GM21447 (cell line): ENCODE measurements around the gene MRPL12.
A peak's percentile ranks its signal among the peaks of the same experiment; 100 is the strongest.
"Not testable (repeated sequence)": the region's sequence is repeated elsewhere in the genome, so short reads cannot be mapped to it uniquely, and the experiment has no call there.

Source experiments
- ATAC-seq: cut with Tn5 transposase; IDR thresholded peaks from one replicate; pipeline ENCODE4 v1.9.1; 2021; ENCODE audit not compliant: unreplicated experiment

The MRPL12 gene

GRCh38 chr17:81702934-81703746, at the start of gene MRPL12:
Gene MRPL12 (plus strand): TSS chr17:81703367. CDS start chr17:81703502, 135 bp downstream.
- ATAC-seq = peak; percentile 75

GRCh38 chr17:81655378-81656117, 47.6 kb upstream of the MRPL12 start:
- ATAC-seq = no peak

GRCh38 chr17:81656118-81656743, 46.9 kb upstream of the MRPL12 start, which contains the start of gene PDE6G:
Gene PDE6G (minus strand): TSS chr17:81656542. CDS start chr17:81653305, 3,237 bp downstream.
- ATAC-seq = no peak

DNA sequence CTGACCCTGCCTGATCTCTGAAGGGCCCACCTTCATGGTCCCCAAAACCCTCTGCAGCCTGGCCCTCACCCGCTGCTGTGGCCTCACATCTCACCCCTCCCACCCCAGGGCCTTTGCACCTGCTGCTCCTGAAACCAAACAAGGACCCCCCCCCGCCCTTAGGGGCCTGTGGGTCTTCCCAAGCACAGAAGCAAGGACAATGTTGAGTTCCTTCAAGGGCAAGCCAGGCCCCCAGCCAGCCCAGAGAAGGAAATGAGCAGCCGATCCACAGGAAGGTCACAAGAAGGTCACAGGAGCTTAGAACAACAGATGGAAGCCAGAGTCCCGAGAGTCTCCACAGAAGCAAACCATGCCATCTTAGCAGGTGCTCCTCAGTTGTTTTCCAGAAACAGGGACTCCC, 46.3 kb upstream of the MRPL12 start:
- no peak for ATAC-seq

DNA sequence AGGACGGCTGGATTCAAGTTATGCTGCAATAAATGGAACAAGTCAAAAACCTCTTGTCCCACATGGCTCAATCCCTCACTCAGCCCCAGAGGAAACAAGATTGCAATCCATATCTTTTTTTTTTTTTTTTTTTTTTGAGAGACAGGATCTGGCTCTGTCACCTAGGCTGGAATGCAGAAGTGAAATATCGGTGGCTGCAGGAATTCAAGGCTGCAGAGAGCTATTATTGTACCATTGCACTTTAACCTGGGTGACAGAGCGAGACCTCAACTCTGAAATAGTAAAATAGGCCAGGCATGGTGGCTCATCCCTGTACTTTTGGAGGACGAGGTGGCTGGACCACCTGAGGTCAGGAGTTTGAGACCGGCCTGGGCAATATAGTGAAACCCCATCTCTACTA, 44.1 kb upstream of the MRPL12 start:
- ATAC-seq = no peak

DNA sequence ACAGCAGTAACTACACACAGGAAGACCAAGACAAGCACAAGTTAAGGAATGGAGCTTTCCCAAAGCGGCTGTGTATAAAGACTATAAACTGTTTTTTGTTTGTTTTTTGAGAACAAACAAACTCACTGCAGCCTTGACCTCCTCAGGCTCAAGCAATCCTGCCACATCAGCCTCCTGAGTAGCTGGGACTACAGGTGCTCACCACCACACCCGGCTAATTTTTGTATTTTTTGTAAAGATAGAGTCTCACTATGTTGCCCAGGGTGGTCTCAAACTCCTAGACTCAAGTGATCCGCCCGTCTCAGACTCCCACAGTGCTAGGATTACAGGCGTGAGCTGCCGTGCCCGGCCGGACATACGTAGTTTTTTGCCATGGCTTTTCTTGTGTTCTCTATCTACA, 42.7 kb upstream of the MRPL12 start:
- no peak for ATAC-seq

DNA sequence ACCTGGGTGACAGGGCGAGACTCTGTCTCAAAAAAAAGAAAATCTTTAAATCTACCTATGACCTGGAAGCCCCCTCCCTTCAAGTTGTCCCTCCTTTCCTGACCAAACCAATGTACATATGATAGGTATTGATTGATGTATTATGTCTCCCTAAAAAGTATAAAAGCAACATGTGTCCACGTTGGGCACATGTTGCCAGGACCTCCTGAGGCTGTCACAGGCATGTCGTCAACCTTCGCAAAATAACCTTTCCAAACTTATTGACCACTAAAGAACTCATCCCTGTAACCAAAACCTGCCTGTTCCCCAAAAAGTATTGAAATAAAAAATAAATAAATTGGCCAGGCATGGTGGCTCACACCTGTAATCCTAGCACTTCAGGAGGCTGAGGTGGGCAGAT, 41.2 kb upstream of the MRPL12 start:
- no peak for ATAC-seq

DNA sequence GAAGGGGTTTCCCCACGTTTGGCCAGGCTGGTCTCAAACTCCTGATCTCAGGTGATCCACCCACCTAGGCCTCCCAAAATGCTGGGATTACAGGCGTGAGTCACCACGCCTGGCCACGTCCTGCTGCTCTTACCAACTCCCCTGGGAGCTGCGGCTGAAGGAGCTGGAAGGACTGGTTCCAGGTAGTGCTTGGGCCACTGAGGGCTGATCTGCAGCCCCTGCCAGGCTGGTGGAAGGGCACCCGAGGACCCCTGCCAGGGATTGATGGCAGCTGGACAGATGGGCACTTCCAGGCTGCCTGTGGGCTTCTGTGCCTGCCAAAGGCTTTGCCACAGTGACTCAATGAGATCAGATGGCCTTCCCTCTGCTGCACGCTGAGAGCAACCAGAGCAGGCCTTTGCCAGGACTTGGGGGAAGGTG, 39.1 kb upstream of the MRPL12 start:
- ATAC-seq = no peak

DNA sequence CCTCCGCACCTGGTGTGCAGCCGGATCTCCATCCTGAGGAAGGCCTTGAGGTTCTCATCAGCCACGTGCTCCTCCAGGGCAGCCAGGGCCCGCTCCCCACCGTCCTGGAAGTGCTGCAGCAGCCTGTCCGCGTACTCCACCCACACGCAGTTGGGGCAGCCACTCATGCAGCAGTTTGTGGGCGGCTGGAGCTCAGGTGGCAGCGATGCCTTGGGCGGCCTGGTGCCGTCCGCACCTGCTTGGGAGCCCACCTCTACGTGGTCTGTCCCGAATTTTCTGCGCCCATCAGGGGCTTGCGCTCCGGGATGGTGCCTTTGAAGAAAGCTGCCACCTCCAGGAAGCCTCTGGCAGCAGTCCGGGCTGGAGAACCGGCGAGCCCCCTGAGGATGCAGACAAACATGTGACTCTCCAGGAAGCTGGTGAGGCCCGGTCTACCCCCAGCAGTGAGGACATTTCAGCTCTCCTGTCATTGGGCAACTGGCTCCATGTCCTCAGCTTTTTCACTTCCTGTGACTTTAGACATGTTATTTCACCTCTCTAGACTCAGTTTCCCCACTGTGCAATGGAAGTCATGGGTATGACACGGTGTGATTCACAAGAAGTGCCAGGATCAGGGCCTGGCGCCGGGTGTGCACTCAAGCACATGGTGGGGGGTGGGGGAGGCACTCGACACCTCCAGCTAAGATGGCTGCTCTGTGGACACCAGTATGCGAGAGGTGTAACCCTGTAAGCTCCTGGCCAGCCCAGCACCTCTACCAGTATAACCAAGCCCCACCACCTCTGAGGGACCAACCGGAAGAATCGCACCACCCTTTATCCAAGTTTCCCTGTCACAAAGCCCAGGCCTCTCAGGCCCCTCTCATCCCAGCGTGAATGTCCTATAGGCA, 37.7 kb upstream of the MRPL12 start:
- ATAC-seq = peak; percentile 10

DNA sequence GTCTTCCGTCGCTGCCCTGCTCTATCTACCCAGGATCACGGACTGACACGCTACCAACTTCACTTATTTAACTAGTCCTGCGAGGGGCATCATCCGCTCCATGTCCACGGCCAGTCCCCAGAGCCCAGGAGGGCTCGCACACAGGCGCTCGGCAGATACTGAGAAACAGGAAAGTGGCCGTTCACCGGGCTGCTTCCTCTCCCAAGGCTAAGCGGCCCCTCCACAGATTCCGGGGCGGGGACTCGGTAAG, 37.1 kb upstream of the MRPL12 start:
- peak; percentile 22 for ATAC-seq

- ATAC-seq = peak; percentile 88
These were observed 36.6 kb upstream of the MRPL12 start, which contains the start of the genes CCDC137 and OXLD1 for GRCh38 chr17:81666342-81667191. Gene CCDC137 (plus strand): TSS chr17:81666737. CDS start chr17:81666767, 30 bp downstream. Gene OXLD1 (minus strand): TSS chr17:81666605. CDS start chr17:81666577, 28 bp downstream.

- ATAC-seq = no peak
These were observed 35.4 kb upstream of the MRPL12 start for GRCh38 chr17:81667754-81668153.

GRCh38 chr17:81672504-81672903, 30.7 kb upstream of the MRPL12 start:
- no peak for ATAC-seq

- no peak for ATAC-seq
These were observed 30.2 kb upstream of the MRPL12 start for GRCh38 chr17:81672954-81673353.

DNA sequence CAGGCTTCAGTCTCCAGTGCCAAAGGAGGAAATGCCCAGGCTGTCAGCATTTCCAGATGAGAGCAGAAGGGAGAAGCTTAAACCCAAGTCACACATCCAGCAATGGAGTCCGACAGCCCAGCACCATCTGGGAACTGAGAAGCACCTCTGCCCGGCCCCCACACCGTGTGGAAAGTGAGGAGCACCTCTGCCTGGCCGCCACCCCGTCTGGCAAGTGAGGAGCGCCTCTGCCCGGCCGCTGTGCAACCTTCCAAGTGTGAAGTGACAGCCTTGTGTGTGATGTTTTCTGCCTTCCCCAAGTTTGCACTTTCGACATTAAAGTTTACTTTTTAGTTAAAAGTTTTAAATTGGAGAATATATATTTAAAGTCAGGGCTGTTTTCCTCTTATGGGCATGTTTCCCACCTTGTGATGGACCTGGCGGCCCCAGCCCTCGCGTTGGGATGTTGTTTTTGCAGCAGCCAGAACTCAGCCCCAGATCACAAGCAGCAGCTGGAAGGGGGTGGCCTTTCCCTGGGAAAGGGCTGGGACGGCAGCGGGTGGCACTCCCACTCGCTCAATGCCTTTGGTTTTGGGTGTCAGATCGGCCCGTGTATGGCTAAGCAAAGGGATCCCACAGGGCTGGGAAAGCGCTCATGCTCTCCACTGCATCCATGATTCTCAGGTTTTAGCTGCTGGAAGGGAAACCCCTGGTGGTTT, 29.5 kb upstream of the MRPL12 start:
- ATAC-seq = no peak

DNA sequence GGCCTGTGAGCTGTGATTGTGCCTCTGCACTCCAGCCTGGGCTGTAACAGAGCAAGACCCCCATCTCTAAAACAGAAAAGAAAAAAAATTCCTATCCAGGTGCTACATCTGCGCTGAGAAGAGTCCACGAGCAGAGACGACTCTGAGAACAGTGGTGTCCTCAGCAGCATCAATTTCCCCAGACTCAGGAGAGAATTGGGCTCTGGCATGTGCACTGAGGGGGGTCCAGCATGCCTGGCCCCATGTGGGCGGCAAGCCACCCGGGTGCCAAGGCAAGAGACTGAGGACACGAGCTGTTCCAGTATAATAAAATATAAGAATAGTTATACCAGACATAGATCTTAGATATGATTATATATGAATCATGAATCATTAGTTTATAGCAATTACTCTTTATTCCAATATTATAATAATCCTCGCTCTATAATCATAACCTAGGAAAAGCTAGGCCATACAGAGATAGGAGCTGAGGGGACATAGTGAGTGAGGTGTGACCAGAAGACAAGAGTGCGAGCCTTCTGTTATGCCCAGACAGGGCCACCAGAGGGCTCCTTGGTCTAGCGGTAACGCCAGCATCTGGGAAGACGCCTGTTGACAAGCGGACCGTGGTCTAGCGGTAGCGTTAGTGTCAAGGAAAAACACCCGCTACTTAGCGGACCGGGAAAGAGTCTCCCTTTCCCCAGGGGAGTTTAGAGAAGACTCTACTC, 27.5 kb upstream of the MRPL12 start:
- ATAC-seq = not testable (repeated sequence)

GRCh38 chr17:81676906-81677305, 26.3 kb upstream of the MRPL12 start:
- no peak for ATAC-seq

DNA sequence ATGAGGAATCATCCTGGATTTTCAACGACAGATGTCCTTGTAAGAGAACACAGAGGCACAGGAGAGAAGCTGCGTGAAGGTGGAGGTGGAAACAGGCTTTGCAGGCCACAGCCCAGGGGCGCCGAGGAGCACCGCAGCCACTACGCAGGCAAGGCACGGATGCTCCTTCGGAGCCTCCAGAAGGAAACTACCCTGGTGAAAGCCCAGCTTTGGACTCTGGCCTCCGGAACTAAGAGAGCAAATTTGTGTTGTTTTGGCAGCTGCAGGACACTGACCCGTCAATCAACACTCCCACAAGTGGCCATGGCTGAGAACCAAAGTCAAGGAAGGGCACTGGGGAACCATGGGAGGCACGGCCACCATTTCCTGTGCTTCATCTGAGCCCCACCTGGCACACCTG, 23.0 kb upstream of the MRPL12 start:
- ATAC-seq = no peak

DNA sequence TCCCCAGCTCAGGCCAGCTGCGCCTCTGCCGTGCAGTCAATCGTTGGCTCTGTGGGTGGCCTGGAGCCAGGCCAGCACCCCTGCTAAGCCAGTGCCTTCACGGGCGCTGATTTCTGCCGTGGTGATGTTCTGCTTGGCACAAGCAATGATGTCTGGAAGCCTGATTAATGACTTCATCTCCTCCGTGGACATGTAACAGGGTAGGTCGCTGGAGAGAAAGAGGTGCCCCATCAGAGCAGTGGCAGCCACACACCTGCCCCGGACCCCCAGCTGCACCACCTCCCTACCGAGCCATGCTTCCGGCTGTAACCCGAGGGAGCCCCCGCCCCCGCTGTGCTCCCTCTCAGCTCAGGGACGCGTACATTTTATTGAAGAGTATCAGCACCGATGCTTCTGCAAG, 21.5 kb upstream of the MRPL12 start:
- no peak for ATAC-seq
